AG09309 (cell line): ENCODE data around the gene PIK3R6.

Experiments
- DNase-seq: peaks from one replicate; pipeline ENCODE4 v3.0.0-alpha.2; 2010; ENCODE audit warnings: low read depth
- H3K4me3 ChIP-seq: 2 replicates; pipeline ENCODE4 v1.5.1; 2011; ENCODE audit warnings: mild to moderate bottlenecking, low read depth, low read length, moderate library complexity; ENCODE audit not compliant: control insufficient read depth
- CTCF ChIP-seq: IDR thresholded peaks from 2 replicates; pipeline ENCODE4 v1.5.1; 2011; ENCODE audit warnings: mild to moderate bottlenecking, low read depth, low read length, inconsistent platforms; ENCODE audit not compliant: insufficient read depth, control insufficient read depth; ENCODE audit errors: missing control alignments

PIK3R6 gene

GRCh38 chr17:8791248-8791909 is 76.1 kb downstream of the PIK3R6 start:
- TF ChIP-seq CTCF = no peak
- H3K4me3 ChIP-seq = no peak overlapping the region
- no peak for DNase-seq

- no peak for DNase-seq
- no peak for TF ChIP-seq CTCF
- H3K4me3 ChIP-seq = no peak overlapping the region
Measured at GRCh38 chr17:8789743-8790142, 77.7 kb downstream of the PIK3R6 start.

- DNase-seq = no peak
- H3K4me3 ChIP-seq = no peak overlapping the region
- no peak for TF ChIP-seq CTCF
Measured at GRCh38 chr17:8788998-8789397, 78.5 kb downstream of the PIK3R6 start.

- TF ChIP-seq CTCF = peak; percentile 88
- DNase-seq = peak; percentile 8
- no peak overlapping the region for H3K4me3 ChIP-seq
Measured at GRCh38 chr17:8785547-8786413, 81.7 kb downstream of the PIK3R6 start.

GRCh38 chr17:8782176-8782575 is 85.3 kb downstream of the PIK3R6 start:
- DNase-seq = no peak
- H3K4me3 ChIP-seq = no peak overlapping the region
- TF ChIP-seq CTCF = no peak

- no peak for DNase-seq
- no peak for TF ChIP-seq CTCF
- H3K4me3 ChIP-seq = no peak overlapping the region
Measured at GRCh38 chr17:8781776-8782175, 85.7 kb downstream of the PIK3R6 start.
